ENCODE results near the gene BARX1. TPM values are rescaled to one million over a fixed set of nuclear protein-coding genes. Genes with fewer than 3 reads are reported as not detected.

Gene BARX1
- polyA plus RNA-seq, 3 donors from 2014 or later: not detected

Other genes with a start within 250 kb of the BARX1 start
- under 1 TPM; 0.30 to 0.99 (median 0.95) TPM for gene PTPDC1, start 129.1 kb upstream of the BARX1 start, polyA plus RNA-seq